ENCODE measurements around the gene CELSR3. TPM values are rescaled to one million over a fixed set of nuclear protein-coding genes. Genes with fewer than 3 reads are reported as not detected.

CELSR3 gene
- total RNA-seq, 1 experiment from 2014 or later = 23.9 TPM

GRCh38 chr3:48591886-48592518, 70.7 kb downstream of the CELSR3 start:
- Histone ChIP-seq H3K56ac (ENCODE audit: insufficient read length, low read depth, low read length) (no peak overlapping the region), H3K27me3 (ENCODE audit: insufficient read depth, low read length) (no peaks in the 10 kb centered on the region), H3K4me1 (ENCODE audit: insufficient read depth, low read length) (no peaks in the 10 kb centered on the region), H3K79me1 (ENCODE audit: insufficient read depth, low read depth, low read length, poor library complexity, severe bottlenecking) (no peaks in the 10 kb centered on the region), H3K27ac (ENCODE audit: insufficient read length, low read depth, low read length) (no peak overlapping the region), H3K9me3 (ENCODE audit: control insufficient read depth, low read depth, low read length) (no peaks in the 10 kb centered on the region), H2BK15ac (ENCODE audit: low read depth, low read length) (no peak overlapping the region), H2BK12ac (ENCODE audit: insufficient read length, low read depth, low read length) (no peak overlapping the region), H2BK5ac (ENCODE audit: insufficient read length, low read length) (no peak overlapping the region), H3K79me2 (ENCODE audit: insufficient read depth, low read length) (no peaks in the 10 kb centered on the region), H3K4me2 (ENCODE audit: insufficient read depth, insufficient read length, low read length) (no peak overlapping the region), H2AFZ (ENCODE audit: low read length) (no peak overlapping the region), H4K91ac (ENCODE audit: insufficient read length, low read depth, low read length) (no peak overlapping the region), H4K5ac (ENCODE audit: insufficient read length, low read depth, low read length) (no peak overlapping the region), H2AK5ac (ENCODE audit: insufficient read length, low read length) (no peak overlapping the region), H3K18ac (ENCODE audit: insufficient read length, low read depth, low read length) (no peak overlapping the region), H3T11ph (ENCODE audit: low read length) (no peak overlapping the region), H3K4ac (ENCODE audit: low read depth, low read length) (no peak overlapping the region), H2BK20ac (ENCODE audit: low read depth, low read length, poor library complexity, severe bottlenecking) (no peak overlapping the region), H2BK120ac (ENCODE audit: low read depth, low read length, poor library complexity, severe bottlenecking) (no peak overlapping the region), H4K20me1 (ENCODE audit: control insufficient read depth, insufficient read depth, insufficient read length) (no peaks in the 10 kb centered on the region), H3K14ac (ENCODE audit: insufficient read depth, low read length) (no peak overlapping the region; the same call in 1 of the 2 replicates), H3K23me2 (ENCODE audit: insufficient read length, low read depth, low read length, poor library complexity, severe bottlenecking) (no peaks in the 10 kb centered on the region), H4K8ac (replicated peaks; ENCODE audit: insufficient read length, low read depth, low read length) (no peak overlapping the region), H3K9ac (ENCODE audit: extremely low read depth, insufficient read length, low read length) (no peak overlapping the region), H3K23ac (ENCODE audit: insufficient read length, low read depth, low read length) (no peak overlapping the region)
- no peak overlapping the region for H3K27ac Mint-ChIP-seq
- WGBS (ENCODE audit: extremely low coverage, insufficient read length, low lambda C conversion rate) = no CpG with 5 or more reads among the region's 22 CpGs
- peaks cover 0 to 7% (median 0%) of the 10 kb centered on the region in 3 experiments; a peak in 4 of 7 replicates for H3K36me3 Mint-ChIP-seq (ENCODE audit: insufficient read depth in 1 of 3, low read depth in 3 of 3)
- H3K4me1 Mint-ChIP-seq = peaks cover 22 to 23% of the 10 kb centered on the region in 2 experiments
- H3K4me3 Mint-ChIP-seq = no peak overlapping the region
- H3K27me3 Mint-ChIP-seq (ENCODE audit: low read depth) = peaks cover 4% of the 10 kb centered on the region; the same call in 1 of the 2 replicates
- no peak for DNase-seq
- TF ChIP-seq CTCF (conservative IDR thresholded peaks at IDR 0.05) = no peak
- no peaks in the 10 kb centered on the region for H3K9me3 Mint-ChIP-seq

All from H9 (cell line).